KMS-11 (cell line): Measurements from ENCODE around the gene CD34.

Experiments
- H2AFZ ChIP-seq: fragments of 200-600 bp; sonication (generic); 2 replicates; pipeline ENCODE4 v1.6.1; 2016; ENCODE audit warnings: antibody characterized with exemption, mixed run types, low read depth
- H3K27ac ChIP-seq: fragments of 200-600 bp; sonication (generic); 2 replicates; pipeline ENCODE4 v1.6.1; 2016; ENCODE audit warnings: mild to moderate bottlenecking, mixed run types
- H3K27me3 ChIP-seq: fragments of 200-600 bp; sonication (generic); 2 replicates; pipeline ENCODE4 v1.6.1; 2017; ENCODE audit warnings: mild to moderate bottlenecking, low read depth, mixed run types, moderate library complexity; ENCODE audit not compliant: insufficient read depth
- H3K36me3 ChIP-seq: fragments of 200-600 bp; sonication (generic); 2 replicates; pipeline ENCODE4 v1.6.1; 2017; ENCODE audit warnings: mild to moderate bottlenecking, mixed run types; ENCODE audit not compliant: insufficient read depth
- H3K4me1 ChIP-seq: fragments of 200-600 bp; sonication (generic); 2 replicates; pipeline ENCODE4 v1.6.1; 2016; ENCODE audit warnings: mild to moderate bottlenecking, low read depth, mixed run types; ENCODE audit not compliant: poor library complexity, severe bottlenecking
- H3K4me2 ChIP-seq: fragments of 200-600 bp; sonication (generic); 2 replicates; pipeline ENCODE4 v1.7.0; 2016; ENCODE audit warnings: mild to moderate bottlenecking, mixed run types
- H3K4me3 ChIP-seq: fragments of 200-600 bp; sonication (generic); IDR thresholded peaks from 2 replicates; pipeline ENCODE4 v1.6.1; 2017; ENCODE audit warnings: low read depth, low read length, mixed read lengths; ENCODE audit not compliant: insufficient read depth
- H3K79me2 ChIP-seq: fragments of 200-600 bp; sonication (generic); 2 replicates; pipeline ENCODE4 v1.6.1; 2016; ENCODE audit warnings: low read depth, mixed run types; ENCODE audit not compliant: insufficient read depth
- H3K9ac ChIP-seq: fragments of 200-600 bp; sonication (generic); 2 replicates; pipeline ENCODE4 v1.6.1; 2016; ENCODE audit warnings: mild to moderate bottlenecking, mixed run types
- H4K20me1 ChIP-seq: fragments of 200-600 bp; sonication (generic); 2 replicates; pipeline ENCODE4 v1.6.1; 2016; ENCODE audit warnings: mild to moderate bottlenecking, mixed run types; ENCODE audit not compliant: insufficient read depth
- CTCF ChIP-seq: fragments of 200-600 bp; sonication (generic); conservative IDR thresholded peaks from 2 replicates; pipeline ENCODE4 v1.6.1; 2017; ENCODE audit warnings: low read depth, mild to moderate bottlenecking, antibody characterized with exemption, low read length, moderate library complexity, mixed read lengths

CD34 gene

GRCh38 chr1:207917080-207917479 is 6.2 kb upstream of the CD34 start:
- H3K9ac ChIP-seq, result no peak overlapping the region
- H3K4me3 ChIP-seq, result no peak overlapping the region
- H3K4me1 ChIP-seq, result no peaks in the 10 kb centered on the region

GRCh38 chr1:207913951-207914350 is 3.0 kb upstream of the CD34 start:
- no peaks in the 10 kb centered on the region for H3K27me3 ChIP-seq
- no peak overlapping the region for H3K4me3 ChIP-seq
- no peaks in the 10 kb centered on the region for H3K79me2 ChIP-seq
- no peak for TF ChIP-seq CTCF
- no peaks in the 10 kb centered on the region for H4K20me1 ChIP-seq
- H3K4me1 ChIP-seq, result no peaks in the 10 kb centered on the region
- H2AFZ ChIP-seq, result no peak overlapping the region
- H3K4me2 ChIP-seq, result no peak overlapping the region
- H3K9ac ChIP-seq, result no peak overlapping the region
- H3K36me3 ChIP-seq, result no peaks in the 10 kb centered on the region
- no peak overlapping the region for H3K27ac ChIP-seq

More at GRCh38 chr1:207917080-207917479, 6.2 kb upstream of the CD34 start:
- Histone ChIP-seq H3K4me2 (no peak overlapping the region), H3K27ac (no peak overlapping the region), H2AFZ (no peak overlapping the region), H3K27me3 (no peaks in the 10 kb centered on the region), H3K79me2 (no peaks in the 10 kb centered on the region), H4K20me1 (no peaks in the 10 kb centered on the region), H3K36me3 (no peaks in the 10 kb centered on the region)
- TF ChIP-seq CTCF, result no peak

GRCh38 chr1:207911856-207912760 is 1.2 kb upstream of the CD34 start:
- Histone ChIP-seq H3K9ac (no peak overlapping the region), H3K4me1 (no peaks in the 10 kb centered on the region), H3K27me3 (no peaks in the 10 kb centered on the region), H3K4me2 (no peak overlapping the region), H4K20me1 (no peaks in the 10 kb centered on the region), H3K4me3 (no peak overlapping the region), H3K36me3 (no peaks in the 10 kb centered on the region), H3K27ac (no peak overlapping the region), H3K79me2 (no peaks in the 10 kb centered on the region), H2AFZ (no peak overlapping the region)
- no peak for TF ChIP-seq CTCF

- Histone ChIP-seq H2AFZ (no peak overlapping the region), H3K36me3 (no peaks in the 10 kb centered on the region), H3K4me3 (no peak overlapping the region), H3K4me1 (no peaks in the 10 kb centered on the region), H3K4me2 (no peak overlapping the region), H4K20me1 (no peaks in the 10 kb centered on the region), H3K79me2 (no peaks in the 10 kb centered on the region), H3K27ac (no peak overlapping the region), H3K9ac (no peak overlapping the region), H3K27me3 (no peaks in the 10 kb centered on the region)
- TF ChIP-seq CTCF, result no peak
Measured at GRCh38 chr1:207909687-207910086, 1.2 kb downstream of the CD34 start.
